Fibroblast of peridontal ligament (primary cell): Measurements from ENCODE around the gene STAT1.
"Not testable (repeated sequence)": the region's sequence is repeated elsewhere in the genome, so short reads cannot be mapped to it uniquely, and the experiment has no call there.

Experiments used
- DNase-seq: peaks from one replicate; pipeline ENCODE4 v3.0.0-alpha.2; 2010; ENCODE audit errors: extremely low read depth

The STAT1 gene

GRCh38 chr2:191006997-191007783 is 6.8 kb downstream of the STAT1 start:
- no peak for DNase-seq

DNA sequence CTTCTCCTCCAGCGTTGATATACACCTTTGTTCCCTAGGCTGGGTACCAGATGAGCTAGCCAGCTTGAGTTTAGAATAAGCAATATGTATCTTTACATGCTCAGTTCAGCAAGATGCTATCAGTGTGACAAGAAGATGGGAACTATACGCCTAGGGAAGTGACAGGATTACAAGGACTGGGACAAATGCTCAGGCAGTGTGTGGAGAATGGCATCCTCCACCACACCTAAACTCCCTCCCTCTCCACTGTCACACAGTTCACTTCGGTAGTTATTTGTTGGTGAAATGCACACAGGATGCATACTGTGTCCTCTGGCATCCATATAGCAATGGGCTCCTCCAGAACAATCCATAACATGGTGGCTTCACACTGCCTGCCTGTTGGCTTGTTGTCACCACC is 7.7 kb downstream of the STAT1 start:
- DNase-seq = no peak

- no peak for DNase-seq
These were observed 10.3 kb downstream of the STAT1 start for GRCh38 chr2:191003405-191004309.

- no peak for DNase-seq
These were observed 12.3 kb downstream of the STAT1 start for GRCh38 chr2:191001624-191002023.

DNA sequence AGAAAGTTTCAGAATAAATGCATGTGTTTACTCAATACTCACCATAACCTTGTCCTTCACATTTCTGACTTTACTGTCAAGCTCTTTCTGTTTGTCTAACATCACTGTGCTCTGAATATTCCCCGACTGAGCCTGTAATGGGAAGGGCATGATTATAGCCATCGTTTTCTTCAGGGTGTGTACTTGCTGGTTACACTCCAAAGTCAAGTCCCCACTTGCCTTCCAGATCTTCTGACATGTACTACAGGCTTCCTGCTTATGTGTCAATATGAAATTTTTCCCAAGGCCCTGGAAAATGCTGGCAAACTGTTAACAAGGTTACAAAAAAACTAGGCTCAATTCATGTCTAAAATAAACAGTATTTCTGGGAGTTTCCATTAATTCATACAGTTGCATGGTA is 12.9 kb downstream of the STAT1 start:
- no peak for DNase-seq

DNA sequence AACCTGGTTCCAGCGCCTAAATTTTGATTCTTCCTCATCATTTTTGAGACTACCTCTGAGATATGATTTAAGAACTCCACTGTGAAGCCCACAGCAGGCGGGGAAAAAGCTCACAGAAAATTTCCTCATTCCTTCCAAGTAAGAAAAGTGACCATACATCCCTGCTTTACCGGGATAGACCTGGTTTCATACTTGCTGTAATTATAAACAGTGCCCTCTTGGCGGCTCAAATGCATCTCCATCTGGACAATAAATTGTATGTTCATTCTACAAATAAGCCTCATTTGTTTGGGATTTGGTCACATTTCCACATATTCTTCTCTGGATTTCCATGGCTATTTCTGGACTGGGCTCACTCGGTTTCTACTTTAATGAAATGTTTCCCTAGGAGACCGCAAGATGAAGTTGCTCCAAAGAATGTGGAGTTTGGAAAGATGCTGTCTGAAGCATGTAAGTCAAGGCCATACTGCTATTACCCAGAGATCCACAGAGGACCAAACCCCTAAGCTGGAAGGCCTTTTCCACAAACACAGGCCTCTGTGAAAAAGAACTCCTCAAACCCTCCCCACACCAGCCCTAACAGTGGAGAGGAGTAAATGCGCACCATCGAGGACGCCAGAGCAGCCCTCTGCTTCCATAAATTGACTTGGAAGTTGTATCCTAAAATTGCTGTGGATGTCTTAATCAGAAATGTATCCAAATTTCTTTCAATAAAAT is 13.9 kb downstream of the STAT1 start:
- DNase-seq = peak; percentile 38

DNA sequence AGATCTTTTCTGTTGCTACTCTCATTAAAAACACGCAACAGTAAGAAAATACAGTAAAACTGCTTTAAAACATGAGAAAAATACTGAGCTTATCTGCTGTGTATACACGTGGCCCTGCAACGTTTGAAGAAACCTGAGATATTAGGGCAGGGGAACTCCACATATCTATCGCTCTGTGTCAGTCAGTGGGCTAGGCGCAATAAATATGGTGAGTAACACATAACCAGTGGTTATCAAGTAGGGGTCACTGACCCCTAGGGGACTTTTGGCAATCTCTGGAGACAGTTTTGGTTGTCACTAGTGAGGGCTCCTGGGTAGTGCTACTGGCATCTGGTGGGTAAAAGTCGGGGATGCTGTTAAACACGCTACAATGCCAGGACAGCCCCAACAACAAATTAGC is 14.9 kb downstream of the STAT1 start:
- no peak for DNase-seq

- DNase-seq = no peak
These were observed 16.4 kb downstream of the STAT1 start for GRCh38 chr2:190997526-190998113.

GRCh38 chr2:190996947-190997346 is 17.0 kb downstream of the STAT1 start:
- no peak for DNase-seq

GRCh38 chr2:190996338-190996946 is 17.5 kb downstream of the STAT1 start:
- peak; percentile 33 for DNase-seq

DNA sequence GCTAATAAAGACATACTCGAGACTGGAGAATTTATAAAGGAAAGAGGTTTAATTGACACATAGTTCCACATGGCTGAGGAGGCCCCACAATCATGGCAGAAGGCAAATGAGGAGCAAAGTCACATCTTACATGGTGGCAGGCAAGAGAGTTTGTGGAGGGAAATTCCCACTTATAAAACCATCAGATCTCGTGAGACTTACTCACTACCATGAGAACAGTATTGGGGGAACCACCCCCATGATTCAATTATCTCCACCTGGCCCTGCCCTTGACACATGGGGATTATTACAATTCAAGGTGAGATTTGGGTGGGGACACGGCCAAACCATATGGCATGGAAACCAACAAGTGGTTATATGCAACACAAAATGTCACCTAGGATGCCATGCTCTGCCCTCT is 18.7 kb downstream of the STAT1 start:
- not testable (repeated sequence) for DNase-seq

- DNase-seq = no peak
These were observed 19.8 kb downstream of the STAT1 start for GRCh38 chr2:190994148-190994547.

DNA sequence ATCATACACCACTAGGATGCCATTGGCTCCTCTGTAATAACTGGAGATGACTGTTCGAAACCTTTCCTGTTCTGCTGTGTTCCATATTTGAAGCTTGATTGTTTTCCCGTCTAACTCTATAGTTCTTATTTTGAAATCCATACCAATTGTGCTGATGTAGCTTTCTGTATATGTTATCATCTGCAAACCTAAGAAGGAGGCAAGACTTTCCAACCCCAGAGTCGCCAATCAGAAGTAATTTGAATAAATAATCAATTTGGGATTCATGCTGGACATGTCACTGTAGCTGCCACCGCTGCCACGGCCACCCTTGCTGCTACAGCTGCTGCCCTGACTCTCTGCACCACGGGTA is 20.7 kb downstream of the STAT1 start:
- DNase-seq = no peak

DNA sequence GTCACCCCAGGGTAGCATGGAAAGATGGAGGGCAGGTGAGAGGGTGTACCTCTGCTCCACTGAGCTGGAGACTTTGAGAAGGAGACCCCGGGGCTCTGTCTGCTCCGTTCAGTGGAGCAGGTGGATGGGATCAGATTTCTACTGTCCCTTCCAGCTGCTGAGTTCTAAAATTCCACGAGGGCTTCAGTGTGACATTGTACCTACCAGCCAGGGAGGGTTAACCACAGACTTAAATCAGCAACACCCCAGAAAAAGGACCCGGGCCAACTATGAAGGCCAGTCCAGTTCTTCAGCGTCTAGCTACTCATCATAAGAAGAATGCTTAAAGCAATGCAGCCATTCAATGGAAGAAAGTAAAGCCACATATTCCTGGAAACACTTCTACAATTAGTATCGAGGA is 23.8 kb downstream of the STAT1 start:
- DNase-seq = no peak

DNA sequence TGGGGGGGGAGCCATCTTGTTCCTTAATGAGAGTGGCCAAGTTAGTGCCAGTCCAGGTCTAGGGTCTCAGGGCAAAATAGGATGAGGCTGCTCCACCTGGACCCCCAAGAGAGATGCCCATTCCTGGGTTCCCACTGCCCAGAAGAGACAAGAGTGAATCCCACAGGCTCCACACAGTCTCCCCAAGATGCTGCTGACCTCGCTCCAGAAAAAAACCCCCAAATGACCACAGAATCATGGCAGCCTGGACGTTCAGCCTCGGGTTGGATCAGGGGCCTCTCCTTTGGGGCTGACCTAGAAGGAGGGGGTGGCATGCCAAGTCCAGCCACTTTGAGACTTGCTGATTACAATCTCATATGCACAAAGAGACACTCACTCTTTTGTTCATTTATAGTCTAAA is 25.1 kb downstream of the STAT1 start:
- DNase-seq = no peak

GRCh38 chr2:190987938-190988337 is 26.0 kb downstream of the STAT1 start:
- DNase-seq = no peak

- DNase-seq = no peak
These were observed 26.9 kb downstream of the STAT1 start for GRCh38 chr2:190987116-190987515.

DNA sequence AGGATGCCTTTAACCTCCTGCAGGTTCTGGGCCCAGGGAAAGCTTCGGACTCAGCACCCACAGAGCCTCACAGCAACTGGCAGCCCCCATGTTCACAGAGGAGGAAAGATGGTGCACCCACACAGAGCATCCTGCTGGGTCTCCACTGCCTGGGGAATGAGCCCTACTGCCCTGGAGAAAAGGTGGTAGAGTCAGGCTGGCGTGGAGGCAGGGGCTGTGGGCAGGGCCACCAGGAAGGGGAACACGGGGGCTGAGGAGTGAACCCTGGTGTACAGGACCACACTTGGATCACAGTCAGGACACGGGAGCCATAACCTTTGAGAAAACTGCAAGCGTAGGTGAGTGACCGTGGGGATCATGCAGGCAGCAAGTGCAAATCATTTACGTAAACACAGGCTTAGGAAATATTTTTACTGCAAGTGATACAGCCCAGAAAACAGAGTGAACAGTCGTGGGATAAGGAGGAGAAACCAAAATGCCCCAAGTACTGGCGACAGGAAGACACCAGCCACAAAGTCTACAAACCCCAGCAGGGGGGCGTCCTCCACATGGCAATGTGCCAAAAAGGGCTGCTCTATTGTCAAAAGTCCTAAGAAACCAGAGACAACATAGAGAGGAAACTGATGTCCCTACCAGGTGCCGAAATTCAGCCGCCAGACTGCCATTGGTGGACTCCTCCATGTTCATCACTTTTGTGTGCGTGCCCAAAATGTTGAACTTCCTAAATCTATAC is 27.6 kb downstream of the STAT1 start:
- no peak for DNase-seq

GRCh38 chr2:190984595-190984994 is 29.4 kb downstream of the STAT1 start:
- DNase-seq = peak; percentile 46

GRCh38 chr2:190982262-190983034 is 31.5 kb downstream of the STAT1 start:
- DNase-seq = no peak
